Measurements from ENCODE around the gene MCF2L. TPM values are rescaled to one million over a fixed set of nuclear protein-coding genes. Genes with fewer than 3 reads are reported as not detected.
A peak's percentile ranks its signal among the peaks of the same experiment; 100 is the strongest.
"Not testable (repeated sequence)": the region's sequence is repeated elsewhere in the genome, so short reads cannot be mapped to it uniquely, and the experiment has no call there.

Gene MCF2L
- total RNA-seq, 1 donor from 2014 or later: 69.7 TPM

GRCh38 chr13:113027095-113027494 lies 58.1 kb downstream of the MCF2L start:
- H3K27ac ChIP-seq: no peak overlapping the region
- H3K27me3 ChIP-seq: no peaks in the 10 kb centered on the region
- DNase-seq: no peak
- H3K4me3 ChIP-seq: no peak overlapping the region
- ATAC-seq: no peak
- no peaks in the 10 kb centered on the region for H3K4me1 ChIP-seq
- no peaks in the 10 kb centered on the region for H3K36me3 ChIP-seq
- intact Hi-C loops (cut with DNase I): loop anchor here (10.0 kb wide), 1 partner anchor 82 kb away; no protein-coding TSS in a partner anchor
- H3K9me3 ChIP-seq: no peaks in the 10 kb centered on the region
- TF ChIP-seq CTCF (IDR thresholded peaks at IDR 0.05): no peak

GRCh38 chr13:113027566-113027965 lies 58.6 kb downstream of the MCF2L start:
- Histone ChIP-seq H3K4me1 (no peaks in the 10 kb centered on the region), H3K27ac (no peak overlapping the region), H3K4me3 (no peak overlapping the region), H3K27me3 (no peaks in the 10 kb centered on the region), H3K9me3 (no peaks in the 10 kb centered on the region), H3K36me3 (no peaks in the 10 kb centered on the region)
- no peak for TF ChIP-seq CTCF (IDR thresholded peaks at IDR 0.05)
- no peak for DNase-seq
- intact Hi-C loops (cut with DNase I): loop anchor here (10.0 kb wide), 1 partner anchor 83 kb away; no protein-coding TSS in a partner anchor
- ATAC-seq: no peak

GRCh38 chr13:113028336-113029060 lies 59.5 kb downstream of the MCF2L start:
- no peaks in the 10 kb centered on the region for H3K9me3 ChIP-seq
- H3K27me3 ChIP-seq: no peaks in the 10 kb centered on the region
- ATAC-seq (peak; percentile 8), DNase-seq (no peak)
- no peak overlapping the region for H3K27ac ChIP-seq
- intact Hi-C loops (cut with DNase I): loop anchor here (10.0 kb wide), 1 partner anchor 84 kb away; no protein-coding TSS in a partner anchor
- H3K4me3 ChIP-seq: no peak overlapping the region
- H3K36me3 ChIP-seq: no peaks in the 10 kb centered on the region
- no peak for TF ChIP-seq CTCF (IDR thresholded peaks at IDR 0.05)
- H3K4me1 ChIP-seq: no peaks in the 10 kb centered on the region

GRCh38 chr13:113029061-113029445 lies 60.0 kb downstream of the MCF2L start:
- no peak for TF ChIP-seq CTCF (IDR thresholded peaks at IDR 0.05)
- Histone ChIP-seq H3K4me1 (no peaks in the 10 kb centered on the region), H3K36me3 (no peaks in the 10 kb centered on the region), H3K4me3 (no peak overlapping the region), H3K27me3 (no peaks in the 10 kb centered on the region), H3K9me3 (no peaks in the 10 kb centered on the region), H3K27ac (no peak overlapping the region)
- intact Hi-C loops (cut with DNase I): loop anchor here (10.0 kb wide), 1 partner anchor 84 kb away; no protein-coding TSS in a partner anchor
- DNase-seq (no peak), ATAC-seq (no peak)

- no peak overlapping the region for H3K4me3 ChIP-seq
- intact Hi-C loops (cut with DNase I): loop anchor here (10.0 kb wide), 1 partner anchor 85 kb away; no protein-coding TSS in a partner anchor
- DNase-seq: no peak
- no peaks in the 10 kb centered on the region for H3K27me3 ChIP-seq
- no peak overlapping the region for H3K27ac ChIP-seq
- no peaks in the 10 kb centered on the region for H3K9me3 ChIP-seq
- no peaks in the 10 kb centered on the region for H3K4me1 ChIP-seq
- peak; percentile 72 for ATAC-seq
- TF ChIP-seq CTCF (IDR thresholded peaks at IDR 0.05): peak; percentile 79
- H3K36me3 ChIP-seq: no peaks in the 10 kb centered on the region
These were observed 60.7 kb downstream of the MCF2L start for GRCh38 chr13:113029487-113030258.

- intact Hi-C loops (cut with DNase I); DNase-seq; H3K4me3 ChIP-seq; H3K4me1 ChIP-seq; ATAC-seq; H3K27ac ChIP-seq; H3K27me3 ChIP-seq; H3K36me3 ChIP-seq; H3K9me3 ChIP-seq: not testable (repeated sequence)
These were observed 61.2 kb downstream of the MCF2L start for GRCh38 chr13:113030259-113030640.
